ENCODE results near the gene TMPRSS11B.
"Not testable (repeated sequence)": the region's sequence is repeated elsewhere in the genome, so short reads cannot be mapped to it uniquely, and the experiment has no call there.

Gene TMPRSS11B

GRCh38 chr4:68216501-68216900 is 29.0 kb downstream of the TMPRSS11B start:
- no peak for DNase-seq

GRCh38 chr4:68209003-68209402 is 36.5 kb downstream of the TMPRSS11B start:
- no peak for DNase-seq

GRCh38 chr4:68194305-68194704 is 51.2 kb downstream of the TMPRSS11B start:
- DNase-seq = not testable (repeated sequence)

- no peak for DNase-seq
Measured at GRCh38 chr4:68193194-68193593, 52.3 kb downstream of the TMPRSS11B start.

GRCh38 chr4:68187145-68187544 is 58.3 kb downstream of the TMPRSS11B start:
- DNase-seq = no peak

- DNase-seq = no peak
Measured at GRCh38 chr4:68184923-68185322, 60.6 kb downstream of the TMPRSS11B start.

- no peak for DNase-seq
Measured at GRCh38 chr4:68183417-68183816, 62.1 kb downstream of the TMPRSS11B start.

- no peak for DNase-seq
Measured at GRCh38 chr4:68182382-68182820, 63.1 kb downstream of the TMPRSS11B start.

GRCh38 chr4:68180849-68181526 is 64.5 kb downstream of the TMPRSS11B start:
- DNase-seq = no peak

- DNase-seq = no peak
Measured at GRCh38 chr4:68176904-68177303, 68.6 kb downstream of the TMPRSS11B start.

All from NCI-H1092 (cell line).